NCI-H524 treated with DMSO at 0.1 percent for 48 hours (cell line): ENCODE measurements around the gene SLC22A13.
"Not testable (repeated sequence)": the region's sequence is repeated elsewhere in the genome, so short reads cannot be mapped to it uniquely, and the experiment has no call there.

Experiments
- DNase-seq: peaks from one replicate; lab custom pipeline; 2025; lab: John Stamatoyannopoulos, UW

Gene SLC22A13

GRCh38 chr3:38264779-38265178, 833 bp upstream of the SLC22A13 start:
- DNase-seq = no peak

DNA sequence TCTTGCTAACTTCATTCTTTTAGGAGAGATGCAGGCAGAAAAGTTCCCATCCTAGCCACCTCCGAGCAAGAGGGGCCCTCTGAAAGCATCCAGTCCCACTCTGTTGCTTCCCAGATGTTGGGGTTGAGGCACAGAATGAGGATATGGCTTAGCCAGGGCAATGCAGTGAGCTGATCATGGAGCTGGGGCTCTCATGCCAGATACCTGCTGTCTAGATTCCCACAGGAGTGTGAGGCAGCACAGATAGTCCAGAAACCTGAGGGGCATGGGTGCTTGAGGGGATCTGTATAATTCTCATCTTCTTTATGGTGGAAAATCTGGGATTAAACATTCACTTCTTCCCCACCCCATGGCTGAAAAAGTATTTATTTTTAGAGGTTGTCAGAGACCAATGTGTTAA, 1.2 kb downstream of the SLC22A13 start:
- no peak for DNase-seq

- DNase-seq = no peak
Measured at GRCh38 chr3:38267662-38268061, 2.0 kb downstream of the SLC22A13 start.

- DNase-seq = no peak
Measured at GRCh38 chr3:38268087-38268486, 2.5 kb downstream of the SLC22A13 start.

DNA sequence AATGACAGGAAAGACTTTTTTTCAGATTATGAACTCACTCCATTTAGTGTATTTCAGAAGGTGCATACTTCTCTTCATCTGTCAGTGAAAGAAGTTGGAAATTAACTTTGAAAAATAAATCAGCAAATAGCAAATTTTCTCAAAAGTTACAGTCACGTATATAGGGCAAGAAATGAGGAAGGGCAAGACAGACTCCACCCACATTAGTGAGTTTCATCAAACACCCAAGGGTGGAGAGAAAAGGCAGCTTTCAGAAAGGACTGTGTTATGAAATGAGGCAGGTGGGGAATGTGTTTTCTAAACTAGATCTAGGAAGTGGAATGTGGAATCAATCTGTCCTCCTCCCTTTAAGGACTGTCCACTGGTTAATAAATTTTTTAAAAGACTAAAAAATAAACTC, 2.9 kb downstream of the SLC22A13 start:
- no peak for DNase-seq

GRCh38 chr3:38270606-38271005, 5.0 kb downstream of the SLC22A13 start:
- no peak for DNase-seq

DNA sequence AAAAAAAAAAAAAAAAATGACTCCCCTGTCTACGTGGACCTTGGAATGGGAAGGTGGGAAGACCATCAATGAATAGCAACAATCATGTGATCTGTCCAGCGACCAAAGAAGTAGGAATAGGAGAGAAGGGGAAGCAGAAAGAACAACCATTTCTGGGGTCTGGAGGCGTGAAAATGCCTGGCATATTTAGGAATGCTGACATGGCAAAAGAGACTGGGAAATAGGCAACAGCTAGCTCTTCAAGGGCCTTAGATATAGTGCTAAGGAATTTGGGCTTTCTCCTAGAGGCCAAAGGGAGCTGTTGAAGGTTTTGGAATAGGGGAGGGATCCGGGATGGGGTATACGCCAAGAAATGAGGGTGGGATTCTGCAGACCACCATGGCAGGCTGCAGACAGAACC, 5.9 kb downstream of the SLC22A13 start:
- DNase-seq = no peak

- DNase-seq = no peak
Measured at GRCh38 chr3:38274864-38275649, 9.4 kb downstream of the SLC22A13 start.

GRCh38 chr3:38275658-38276057, 10.0 kb downstream of the SLC22A13 start:
- no peak for DNase-seq

GRCh38 chr3:38276081-38276916, 10.7 kb downstream of the SLC22A13 start:
- DNase-seq = no peak

DNA sequence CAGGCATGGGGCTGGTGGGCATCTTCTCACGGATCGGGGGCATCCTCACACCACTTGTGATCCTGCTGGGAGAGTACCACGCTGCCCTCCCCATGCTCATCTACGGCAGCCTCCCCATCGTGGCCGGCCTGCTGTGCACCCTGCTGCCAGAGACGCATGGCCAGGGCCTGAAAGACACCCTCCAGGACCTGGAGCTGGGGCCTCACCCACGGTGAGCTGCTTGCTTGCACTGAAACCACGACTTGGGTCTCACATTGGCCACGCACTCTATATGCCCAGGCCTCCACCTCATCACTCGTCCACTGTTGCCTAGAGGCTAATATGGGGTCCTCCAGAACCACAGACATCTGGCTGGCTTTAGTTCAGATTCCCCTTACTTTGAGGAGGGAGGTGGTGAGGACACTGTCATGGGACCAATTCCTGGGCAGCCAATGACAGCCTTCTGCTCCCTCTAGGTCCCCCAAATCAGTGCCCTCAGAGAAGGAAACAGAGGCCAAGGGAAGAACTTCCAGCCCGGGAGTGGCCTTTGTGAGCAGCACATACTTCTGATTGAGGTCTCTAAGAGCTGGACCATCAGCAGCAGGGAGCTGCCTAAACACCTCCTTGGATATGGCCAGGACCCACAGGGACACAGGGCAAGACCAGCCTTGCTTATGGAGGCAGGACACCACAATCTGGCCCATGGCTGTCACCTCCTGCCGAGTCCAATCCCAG, 11.5 kb downstream of the SLC22A13 start:
- no peak for DNase-seq

GRCh38 chr3:38278841-38279240, 13.2 kb downstream of the SLC22A13 start:
- no peak for DNase-seq

DNA sequence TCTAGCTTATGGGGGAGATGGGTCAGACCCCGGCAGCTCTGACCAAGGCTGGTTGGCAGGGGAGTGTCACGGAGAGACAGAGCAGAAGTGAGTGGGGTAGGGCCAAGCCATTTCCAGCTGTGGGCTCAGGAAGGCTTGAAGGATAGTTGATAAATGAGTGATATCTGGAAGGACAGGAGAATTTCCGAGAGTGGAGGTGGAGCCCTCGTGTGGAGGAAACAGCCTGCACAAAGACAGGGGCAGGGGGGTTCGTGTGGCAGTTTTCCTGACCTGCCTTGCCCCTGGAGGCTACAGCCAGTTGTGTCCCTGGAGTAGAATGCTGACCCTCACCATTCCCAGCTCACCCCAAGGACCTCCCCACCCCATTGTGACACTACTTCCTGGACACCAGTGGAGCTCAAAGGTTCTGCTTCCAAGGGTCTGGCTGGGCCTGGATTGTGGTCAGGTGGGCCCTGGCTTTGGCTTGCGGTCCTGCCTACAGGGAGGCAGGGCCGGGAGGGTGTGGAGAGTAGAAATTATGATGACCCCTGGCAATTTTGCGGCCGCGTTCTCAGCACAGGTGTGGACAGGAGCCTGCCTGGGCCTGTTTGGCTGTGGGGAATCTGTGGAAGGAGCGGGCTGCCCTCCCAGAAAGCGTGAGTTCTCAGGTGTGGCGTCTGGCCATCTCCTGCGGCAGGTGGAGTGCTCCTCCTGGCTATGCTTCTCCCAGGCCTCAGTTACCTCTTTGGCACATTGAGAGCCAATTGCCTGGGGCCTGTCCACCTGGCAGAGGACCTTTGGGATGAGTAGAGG, 16.5 kb downstream of the SLC22A13 start, which contains the start of gene SLC22A14:
Gene SLC22A14 (plus strand): TSS at position 400 of the 792 bp plus-strand sequence. CDS start 23,733 bp downstream, outside the sequence.
- DNase-seq = no peak

GRCh38 chr3:38283810-38284755, 18.5 kb downstream of the SLC22A13 start:
- DNase-seq = no peak

- DNase-seq = no peak
Measured at GRCh38 chr3:38284756-38285150, 19.1 kb downstream of the SLC22A13 start.

GRCh38 chr3:38289286-38290217, 23.9 kb downstream of the SLC22A13 start:
- DNase-seq = not testable (repeated sequence)

GRCh38 chr3:38297053-38297452, 31.4 kb downstream of the SLC22A13 start:
- not testable (repeated sequence) for DNase-seq

DNA sequence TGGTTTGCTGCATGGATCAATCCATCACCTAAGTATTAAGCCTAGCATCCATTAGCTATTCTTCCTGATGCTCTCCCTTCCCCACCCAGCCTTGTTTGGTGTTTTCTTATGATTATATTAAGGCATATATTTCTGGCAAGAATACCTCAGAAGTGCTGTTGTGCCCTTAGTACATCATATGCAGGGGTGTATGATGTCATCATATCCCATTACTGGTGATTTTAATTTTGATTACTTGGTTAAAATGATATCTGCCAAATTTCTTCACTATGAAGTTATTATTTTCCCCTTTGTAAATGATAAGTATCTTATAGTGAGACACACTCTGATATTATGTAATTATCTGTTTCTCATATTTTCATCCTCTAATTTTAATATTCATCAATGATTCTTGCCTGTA, 31.9 kb downstream of the SLC22A13 start:
- DNase-seq = no peak
